ENCODE results near the gene HSD3B7. TPM values are rescaled to one million over a fixed set of nuclear protein-coding genes. Genes with fewer than 3 reads are reported as not detected.

HSD3B7 gene
- total and polyA plus RNA-seq, 10 of the 15 experiments (the other 5 are each of a cell fraction or from before 2014, with no cell fraction given): 0.18 to 1.8 (median 0.48) TPM; not detected in 1

DNA sequence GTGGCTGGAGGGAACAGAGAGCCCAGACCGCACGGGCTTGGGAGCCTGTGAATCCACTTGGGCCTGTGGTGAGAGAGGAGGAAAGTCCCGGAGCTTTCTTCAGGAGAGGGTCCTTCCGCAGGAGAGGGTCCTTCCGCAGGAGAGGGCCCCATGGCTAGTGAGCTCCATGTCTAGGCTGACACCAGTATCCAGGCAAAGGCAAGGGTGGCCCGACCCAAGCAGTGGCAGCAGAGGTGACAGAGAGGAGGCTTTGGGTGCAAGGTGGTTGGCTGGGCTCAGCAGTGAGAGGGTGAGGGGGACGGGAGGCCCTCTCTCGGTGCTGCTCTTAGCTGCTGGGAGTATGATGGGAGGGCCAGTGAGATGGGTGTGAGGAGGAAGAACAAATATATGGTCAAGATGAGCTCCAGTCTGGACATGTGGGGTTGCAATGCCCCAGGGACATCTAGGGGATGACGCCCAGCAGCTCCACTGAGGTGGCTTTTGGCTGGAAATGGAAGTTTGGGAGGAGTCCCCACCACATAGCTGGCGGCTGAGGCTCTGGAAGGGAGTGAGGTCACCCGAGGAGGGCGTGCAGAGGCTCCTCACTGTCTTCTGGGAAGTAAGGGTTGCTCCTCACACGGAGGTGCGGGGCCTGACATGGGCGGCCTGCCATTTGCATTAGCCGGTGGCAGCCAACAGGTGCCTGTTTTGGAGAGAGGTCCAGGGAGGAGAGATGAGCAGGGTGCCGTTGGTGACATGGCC, 2.3 kb upstream of the HSD3B7 start:
- no peak overlapping the region for H2AFZ ChIP-seq (ENCODE audit: control insufficient read depth, low read depth, low read length)
- no peak overlapping the region for H3K27ac ChIP-seq (ENCODE audit: control insufficient read depth, insufficient read depth)
- ChIA-PET POLR2A (interaction anchor here (0.5 to 1.1 kb wide), 2 partner anchors 12 to 437 kb away, joined by 3 read pairs; no protein-coding TSS in a partner anchor), SMC1A (ENCODE audit: uncharacterized antibody, unreplicated experiment) (interaction anchor here (1.3 to 2.1 kb wide), 3 partner anchors 110 to 160 kb away, joined by 4 to 5 read pairs (median 4); no protein-coding TSS in a partner anchor), CTCF (interaction anchor here (0.9 to 2.8 kb wide), 6 partner anchors 14 to 160 kb away, joined by 3 to 14 read pairs (median 6); no protein-coding TSS in a partner anchor), RAD21 (ENCODE audit: unreplicated experiment) (interaction anchor here (1.3 kb wide), 1 partner anchor 16 kb away, joined by 3 read pairs; no protein-coding TSS in a partner anchor)
- no peaks in the 10 kb centered on the region for H3K27me3 ChIP-seq (replicated peaks in 1 of 2; ENCODE audit: control insufficient read depth in 2 of 2, insufficient read depth in 2 of 2, low read length in 1 of 2)
- no peaks in the 10 kb centered on the region for H3K4me1 ChIP-seq (ENCODE audit: control insufficient read depth, insufficient read depth, low read length)
- FAIRE-seq: no peak
- in situ Hi-C loops (cut with MboI) (loop anchor here (25.0 kb wide), 1 partner anchor 455 kb away; the partner anchor contains the start of genes COX6A2 and ZNF843), intact Hi-C loops (cut with micrococcal nuclease; ENCODE audit: unreplicated experiment) (no loop called here)
- H3K9ac ChIP-seq (ENCODE audit: control insufficient read depth, insufficient read depth, low read length): no peak overlapping the region
- BruUV-seq (replicated peaks): no TSS peak
- TF ChIP-seq RELA (IDR thresholded peaks at IDR 0.05; ENCODE audit: borderline replicate concordance, partially characterized antibody) (no peak), ZBED1 (IDR thresholded peaks at IDR 0.05; ENCODE audit: borderline replicate concordance) (no peak)
- peaks cover 5 to 35% of the 10 kb centered on the region in 2 experiments for H3K36me3 ChIP-seq (ENCODE audit: control insufficient read depth in 2 of 2, insufficient read depth in 2 of 2, low read length in 1 of 2)
- H3K9me3 ChIP-seq (replicated peaks; ENCODE audit: control insufficient read depth, insufficient read depth, low read length): no peaks in the 10 kb centered on the region
- no peak overlapping the region for H3K4me2 ChIP-seq (ENCODE audit: control insufficient read depth, insufficient read depth)
- no peaks in the 10 kb centered on the region for H4K20me1 ChIP-seq (ENCODE audit: control insufficient read depth, insufficient read depth)
- DNase-seq (ENCODE audit: low read depth, low spot score): no peak
- H3K79me2 ChIP-seq (ENCODE audit: control insufficient read depth, insufficient read depth, low read length): no peaks in the 10 kb centered on the region
- 87% methylated on average over 17 of the region's 17 CpGs for WGBS (ENCODE audit: insufficient coverage, insufficient replicate concordance, low lambda C conversion rate, missing lambda C conversion rate)
- no peak for ATAC-seq
- no peak overlapping the region for H3K4me3 ChIP-seq

DNA sequence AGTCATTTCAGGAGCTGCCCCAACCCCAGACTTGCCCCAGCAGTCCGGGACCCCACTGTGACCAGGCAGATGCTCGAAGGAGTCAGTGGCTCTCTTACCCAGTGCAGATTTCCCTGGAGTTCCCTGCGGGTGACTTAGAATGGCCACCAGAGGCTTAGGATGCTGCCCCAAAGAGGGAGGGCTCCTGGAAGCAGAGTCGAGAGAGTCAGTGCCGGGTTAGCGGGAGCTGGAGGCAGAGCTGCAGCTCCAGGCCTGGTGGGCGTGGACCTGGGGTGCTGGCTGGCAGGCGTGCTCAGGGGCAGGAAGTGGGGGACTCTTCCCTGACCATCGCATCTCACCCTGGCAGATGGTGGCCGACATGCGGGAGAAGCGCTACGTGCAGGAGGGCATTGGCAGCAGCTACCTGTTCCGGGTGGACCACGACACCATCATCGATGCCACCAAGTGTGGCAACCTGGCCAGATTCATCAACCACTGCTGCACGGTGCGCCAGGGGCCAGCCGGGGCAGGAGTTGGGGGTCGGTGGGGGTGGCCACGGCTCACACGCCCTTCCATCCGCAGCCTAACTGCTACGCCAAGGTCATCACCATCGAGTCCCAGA, 1.6 kb upstream of the HSD3B7 start:
- intact Hi-C loops (cut with micrococcal nuclease; ENCODE audit: unreplicated experiment): no loop called here
- SMC1A ChIA-PET (ENCODE audit: uncharacterized antibody, unreplicated experiment): interaction anchor here (1.3 to 2.1 kb wide), 3 partner anchors 109 to 159 kb away, joined by 4 to 5 read pairs (median 4); no protein-coding TSS in a partner anchor
- peaks cover 5 to 34% of the 10 kb centered on the region in 2 experiments for H3K36me3 ChIP-seq (ENCODE audit: control insufficient read depth in 2 of 2, insufficient read depth in 2 of 2, low read length in 1 of 2)
- H3K9me3 ChIP-seq (replicated peaks; ENCODE audit: control insufficient read depth, insufficient read depth, low read length): no peaks in the 10 kb centered on the region
- RAD21 ChIA-PET (ENCODE audit: unreplicated experiment): interaction anchor here (1.0 to 2.9 kb wide), 5 partner anchors 15 to 350 kb away, joined by 3 to 25 read pairs (median 5); partner anchors contain the start of gene VKORC1
- no peak for DNase-seq (ENCODE audit: low read depth, low spot score)
- no peaks in the 10 kb centered on the region for H3K27me3 ChIP-seq (replicated peaks in 1 of 2; ENCODE audit: control insufficient read depth in 2 of 2, insufficient read depth in 2 of 2, low read length in 1 of 2)
- no peak overlapping the region for H3K4me3 ChIP-seq
- whole genome bisulfite sequencing (ENCODE audit: insufficient coverage, insufficient replicate concordance, low lambda C conversion rate, missing lambda C conversion rate): 86% methylated on average over 25 of the region's 25 CpGs
- no TSS peak for BruUV-seq (replicated peaks)
- no peaks in the 10 kb centered on the region for H3K79me2 ChIP-seq (ENCODE audit: control insufficient read depth, insufficient read depth, low read length)
- POLR2A ChIA-PET: interaction anchor here (0.5 to 1.1 kb wide), 2 partner anchors 11 to 436 kb away, joined by 3 read pairs; no protein-coding TSS in a partner anchor
- no peaks in the 10 kb centered on the region for H3K4me1 ChIP-seq (ENCODE audit: control insufficient read depth, insufficient read depth, low read length)
- H3K27ac ChIP-seq (ENCODE audit: control insufficient read depth, insufficient read depth): no peak overlapping the region
- no peak overlapping the region for H2AFZ ChIP-seq (ENCODE audit: control insufficient read depth, low read depth, low read length)
- CTCF ChIA-PET: interaction anchor here (0.9 to 2.8 kb wide), 11 partner anchors 14 to 460 kb away, joined by 3 to 14 read pairs (median 8); partner anchors contain the start of genes KAT8 and ZNF843
- in situ Hi-C loops (cut with MboI): loop anchor here (25.0 kb wide), 1 partner anchor 454 kb away; the partner anchor contains the start of genes COX6A2 and ZNF843
- H4K20me1 ChIP-seq (ENCODE audit: control insufficient read depth, insufficient read depth): no peaks in the 10 kb centered on the region
- no peak overlapping the region for H3K4me2 ChIP-seq (ENCODE audit: control insufficient read depth, insufficient read depth)
- no peak for TF ChIP-seq DPF2 (IDR thresholded peaks at IDR 0.05)
- no peak for TF ChIP-seq MTA2 (IDR thresholded peaks at IDR 0.05; ENCODE audit: low read depth)
- TF ChIP-seq IKZF1 (conservative IDR thresholded peaks at IDR 0.05): no peak
- TF ChIP-seq, protein P1, sequence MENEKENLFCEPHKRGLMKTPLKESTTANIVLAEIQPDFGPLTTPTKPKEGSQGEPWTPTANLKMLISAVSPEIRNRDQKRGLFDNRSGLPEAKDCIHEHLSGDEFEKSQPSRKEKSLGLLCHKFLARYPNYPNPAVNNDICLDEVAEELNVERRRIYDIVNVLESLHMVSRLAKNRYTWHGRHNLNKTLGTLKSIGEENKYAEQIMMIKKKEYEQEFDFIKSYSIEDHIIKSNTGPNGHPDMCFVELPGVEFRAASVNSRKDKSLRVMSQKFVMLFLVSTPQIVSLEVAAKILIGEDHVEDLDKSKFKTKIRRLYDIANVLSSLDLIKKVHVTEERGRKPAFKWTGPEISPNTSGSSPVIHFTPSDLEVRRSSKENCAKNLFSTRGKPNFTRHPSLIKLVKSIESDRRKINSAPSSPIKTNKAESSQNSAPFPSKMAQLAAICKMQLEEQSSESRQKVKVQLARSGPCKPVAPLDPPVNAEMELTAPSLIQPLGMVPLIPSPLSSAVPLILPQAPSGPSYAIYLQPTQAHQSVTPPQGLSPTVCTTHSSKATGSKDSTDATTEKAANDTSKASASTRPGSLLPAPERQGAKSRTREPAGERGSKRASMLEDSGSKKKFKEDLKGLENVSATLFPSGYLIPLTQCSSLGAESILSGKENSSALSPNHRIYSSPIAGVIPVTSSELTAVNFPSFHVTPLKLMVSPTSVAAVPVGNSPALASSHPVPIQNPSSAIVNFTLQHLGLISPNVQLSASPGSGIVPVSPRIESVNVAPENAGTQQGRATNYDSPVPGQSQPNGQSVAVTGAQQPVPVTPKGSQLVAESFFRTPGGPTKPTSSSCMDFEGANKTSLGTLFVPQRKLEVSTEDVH (IDR thresholded peaks at IDR 0.05; ENCODE audit: low read depth, partially characterized antibody): no peak
- H3K9ac ChIP-seq (ENCODE audit: control insufficient read depth, insufficient read depth, low read length): no peak overlapping the region
- ATAC-seq: no peak
- no peak for FAIRE-seq
